ENCODE measurements around the gene LRIT2.

Gene LRIT2

GRCh38 chr10:84188815-84189214 lies 36.5 kb downstream of the LRIT2 start:
- Histone ChIP-seq H3K36me3 (ENCODE audit: control insufficient read depth in 2 of 2, insufficient read depth in 1 of 2, low read length in 2 of 2) (no peaks in the 10 kb centered on the region), H3K4me1 (ENCODE audit: control insufficient read depth, insufficient read depth, low read length) (no peaks in the 10 kb centered on the region), H3K4me3 (ENCODE audit: low read depth, low read length) (no peak overlapping the region), H3K27ac (ENCODE audit: extremely low read depth, low read depth, low read length) (no peak overlapping the region), H3K9me3 (ENCODE audit: control insufficient read depth, insufficient read depth, low read depth, low read length) (no peaks in the 10 kb centered on the region)
- ChIA-PET CTCF (no interaction called here), POLR2A (no interaction called here)
- TF ChIP-seq ZBTB20 (tag by site-specific recombination; IDR thresholded peaks at IDR 0.05): no peak
- TF ChIP-seq ZNF10 (tag by site-specific recombination; IDR thresholded peaks at IDR 0.05): no peak
- no peak for TF ChIP-seq ZNF169 (tag by site-specific recombination; IDR thresholded peaks at IDR 0.05)
- no peak for TF ChIP-seq ZNF645 (tag by site-specific recombination; IDR thresholded peaks at IDR 0.05)
- no peak for TF ChIP-seq ZBTB44 (tag by site-specific recombination; IDR thresholded peaks at IDR 0.05)
- TF ChIP-seq TSHZ1 (tag by site-specific recombination; IDR thresholded peaks at IDR 0.05; ENCODE audit: borderline replicate concordance): no peak
- TF ChIP-seq ZNF747 (tag by site-specific recombination; IDR thresholded peaks at IDR 0.05): no peak
- TF ChIP-seq ZNF555 (tag by site-specific recombination; conservative IDR thresholded peaks at IDR 0.05): no peak
- no peak for TF ChIP-seq ZNF138 (tag by site-specific recombination; IDR thresholded peaks at IDR 0.05; ENCODE audit: borderline replicate concordance)
- no peak for TF ChIP-seq KLF17 (tag by site-specific recombination; IDR thresholded peaks at IDR 0.05)
- TF ChIP-seq ZNF707 (tag by site-specific recombination; IDR thresholded peaks at IDR 0.05): no peak
- TF ChIP-seq ZNF510 (tag by site-specific recombination; IDR thresholded peaks at IDR 0.05; ENCODE audit: insufficient replicate concordance): no peak
- TF ChIP-seq ZNF571 (tag by site-specific recombination; IDR thresholded peaks at IDR 0.05): no peak
- no peak for TF ChIP-seq HOXA7 (CRISPR knock-in tag; IDR thresholded peaks at IDR 0.05; ENCODE audit: borderline replicate concordance)
- no peak for TF ChIP-seq ZNF18 (tag by site-specific recombination; IDR thresholded peaks at IDR 0.05)

GRCh38 chr10:84185526-84186175 lies 39.7 kb downstream of the LRIT2 start:
- Histone ChIP-seq H3K36me3 (ENCODE audit: control insufficient read depth in 2 of 2, insufficient read depth in 1 of 2, low read length in 2 of 2) (no peaks in the 10 kb centered on the region), H3K4me1 (ENCODE audit: control insufficient read depth, insufficient read depth, low read length) (no peaks in the 10 kb centered on the region), H3K9me3 (ENCODE audit: control insufficient read depth, insufficient read depth, low read depth, low read length) (no peaks in the 10 kb centered on the region), H3K27ac (ENCODE audit: extremely low read depth, low read depth, low read length) (no peak overlapping the region), H3K4me3 (ENCODE audit: low read depth, low read length) (no peak overlapping the region)
- CTCF ChIA-PET: no interaction called here
- POLR2A ChIA-PET: no interaction called here
- TF ChIP-seq ZBTB6 (tag by site-specific recombination; IDR thresholded peaks at IDR 0.05): no peak
- TF ChIP-seq ZNF843 (tag by site-specific recombination; IDR thresholded peaks at IDR 0.05): no peak
- TF ChIP-seq MEIS1 (CRISPR knock-in tag; IDR thresholded peaks at IDR 0.05; ENCODE audit: borderline replicate concordance): no peak
- TF ChIP-seq ZSCAN16 (tag by site-specific recombination; IDR thresholded peaks at IDR 0.05): no peak
- no peak for TF ChIP-seq ZNF148 (tag by site-specific recombination; IDR thresholded peaks at IDR 0.05; ENCODE audit: borderline replicate concordance)
- no peak for TF ChIP-seq ZBTB44 (tag by site-specific recombination; IDR thresholded peaks at IDR 0.05)
